Type B pancreatic cell (in vitro differentiated cells): ENCODE results near the gene AOC2. TPM values are rescaled to one million over a fixed set of nuclear protein-coding genes. Genes with fewer than 3 reads are reported as not detected.
"Not testable (repeated sequence)": the region's sequence is repeated elsewhere in the genome, so short reads cannot be mapped to it uniquely, and the experiment has no call there.

Experiments used
- DNase-seq: peaks from one replicate; pipeline ENCODE4 v3.0.0; 2021; ENCODE audit warnings: mixed read lengths; ENCODE audit not compliant: unreplicated experiment; ENCODE audit errors: extremely low spot score
- H3K27ac Mint-ChIP-seq: 2 replicates; pipeline ENCODE4 v1.8.0; 2021; ENCODE audit warnings: mild to moderate bottlenecking, mixed read lengths
- H3K27me3 Mint-ChIP-seq: 2 replicates; pipeline ENCODE4 v1.8.0; 2021; ENCODE audit warnings: mixed read lengths
- H3K36me3 Mint-ChIP-seq: 2 replicates; pipeline ENCODE4 v1.8.0; 2021; ENCODE audit warnings: mixed read lengths
- H3K4me1 Mint-ChIP-seq: one replicate; pipeline ENCODE4 v1.8.0; 2021; ENCODE audit warnings: mixed read lengths; ENCODE audit not compliant: unreplicated experiment
- H3K4me3 Mint-ChIP-seq: 2 replicates; pipeline ENCODE4 v1.8.0; 2021; ENCODE audit warnings: mild to moderate bottlenecking, mixed read lengths
- H3K9me3 Mint-ChIP-seq: 2 replicates; pipeline ENCODE4 v1.8.0; 2021; ENCODE audit warnings: mixed read lengths
- total RNA-seq: library from RNA; stranded (reverse); gene quantifications from 2 replicates; pipeline ENCODE4 v1.2.1, GENCODE V29; 2021; ENCODE audit warnings: low replicate concordance
- TF ChIP-seq, protein P1 (sequence below): fragments of 200-600 bp; sonication (generic); conservative IDR thresholded peaks from 2 replicates; pipeline ENCODE4 v1.5.0; 2021; ENCODE audit warnings: antibody characterized with exemption, mild to moderate bottlenecking

AOC2 gene
- total RNA-seq, 1 donor from 2014 or later, result 2.7 TPM

DNA sequence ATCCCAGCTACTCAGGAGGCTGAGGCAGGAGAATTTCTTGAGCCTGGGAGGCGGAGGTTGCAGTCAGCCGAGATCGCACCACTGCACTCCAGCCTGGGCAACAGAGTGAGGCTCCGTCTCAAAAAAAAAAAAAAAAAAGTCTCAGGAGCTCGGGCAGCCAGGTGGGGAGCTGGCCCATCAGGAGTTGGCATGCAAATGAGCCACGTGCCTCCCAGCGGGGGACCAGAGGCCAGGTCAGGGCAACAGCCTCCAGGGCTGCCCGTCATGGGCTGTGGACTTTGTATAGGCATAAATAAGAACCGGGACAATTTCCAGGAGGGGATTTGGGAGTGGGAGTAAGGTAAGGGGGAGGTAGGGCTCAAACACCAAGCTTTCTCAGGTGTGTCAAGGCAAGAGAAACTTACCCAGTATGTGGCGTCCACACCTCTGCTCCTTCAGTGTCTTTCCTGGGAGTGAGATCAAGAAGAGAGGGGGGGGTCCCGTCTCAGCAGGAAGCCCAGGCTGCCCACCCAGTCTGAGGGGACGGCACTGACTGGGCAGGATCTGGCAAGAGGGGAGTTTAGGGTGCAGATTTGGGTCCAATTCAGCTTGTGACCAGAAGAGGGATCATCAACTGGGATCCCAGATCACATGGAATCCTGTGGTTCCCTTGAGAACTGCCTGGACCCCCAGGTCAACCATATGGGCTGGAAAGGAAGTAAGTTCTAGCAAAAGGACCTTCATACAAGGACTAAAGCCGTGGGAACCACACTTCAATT, 33.9 kb downstream of the AOC2 start:
- no peaks in the 10 kb centered on the region for H3K9me3 Mint-ChIP-seq
- TF ChIP-seq, protein P1, sequence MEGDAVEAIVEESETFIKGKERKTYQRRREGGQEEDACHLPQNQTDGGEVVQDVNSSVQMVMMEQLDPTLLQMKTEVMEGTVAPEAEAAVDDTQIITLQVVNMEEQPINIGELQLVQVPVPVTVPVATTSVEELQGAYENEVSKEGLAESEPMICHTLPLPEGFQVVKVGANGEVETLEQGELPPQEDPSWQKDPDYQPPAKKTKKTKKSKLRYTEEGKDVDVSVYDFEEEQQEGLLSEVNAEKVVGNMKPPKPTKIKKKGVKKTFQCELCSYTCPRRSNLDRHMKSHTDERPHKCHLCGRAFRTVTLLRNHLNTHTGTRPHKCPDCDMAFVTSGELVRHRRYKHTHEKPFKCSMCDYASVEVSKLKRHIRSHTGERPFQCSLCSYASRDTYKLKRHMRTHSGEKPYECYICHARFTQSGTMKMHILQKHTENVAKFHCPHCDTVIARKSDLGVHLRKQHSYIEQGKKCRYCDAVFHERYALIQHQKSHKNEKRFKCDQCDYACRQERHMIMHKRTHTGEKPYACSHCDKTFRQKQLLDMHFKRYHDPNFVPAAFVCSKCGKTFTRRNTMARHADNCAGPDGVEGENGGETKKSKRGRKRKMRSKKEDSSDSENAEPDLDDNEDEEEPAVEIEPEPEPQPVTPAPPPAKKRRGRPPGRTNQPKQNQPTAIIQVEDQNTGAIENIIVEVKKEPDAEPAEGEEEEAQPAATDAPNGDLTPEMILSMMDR, result no peak
- H3K27ac Mint-ChIP-seq, result no peak overlapping the region

DNA sequence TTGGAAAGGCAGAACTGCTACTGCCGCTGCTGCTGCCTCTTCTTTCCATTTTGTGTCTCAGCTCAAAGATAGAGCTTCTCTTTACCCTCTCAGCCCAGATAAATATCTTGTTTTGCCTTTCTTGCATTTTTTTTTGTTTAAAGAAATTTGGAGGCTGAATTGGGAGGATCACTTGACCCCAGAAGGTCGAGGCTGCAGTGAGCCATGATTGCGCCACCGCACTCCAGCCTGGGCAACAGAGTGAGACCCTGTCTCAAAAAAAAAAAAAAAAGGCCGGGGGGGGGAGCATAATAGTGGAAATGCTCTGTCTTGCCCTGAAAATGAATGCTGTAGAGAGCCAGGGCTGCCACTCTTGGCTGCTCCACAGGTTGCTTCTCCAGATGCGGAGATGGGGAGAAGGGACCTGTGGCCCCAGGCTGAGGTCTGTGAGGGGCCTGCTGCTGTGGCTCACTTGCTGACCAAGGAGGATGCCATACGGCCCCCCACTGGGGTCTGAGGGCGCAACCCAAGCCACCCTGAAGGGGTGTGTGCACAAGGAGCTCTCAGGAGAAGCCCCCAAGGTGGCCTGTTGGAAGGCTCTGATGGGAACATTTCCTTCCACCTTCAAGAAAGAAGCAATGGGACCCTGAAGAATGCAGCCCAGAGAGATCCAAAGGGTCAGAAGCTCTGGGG, 34.7 kb downstream of the AOC2 start:
- Mint-ChIP-seq H3K27ac (no peak overlapping the region), H3K36me3 (no peaks in the 10 kb centered on the region), H3K4me1 (no peaks in the 10 kb centered on the region), H3K4me3 (no peak overlapping the region), H3K9me3 (no peaks in the 10 kb centered on the region), H3K27me3 (peaks cover 43% of the 10 kb centered on the region)
- no peak for DNase-seq
- TF ChIP-seq, protein P1, result no peak

More for the DNA sequence above, 33.9 kb downstream of the AOC2 start:
- peaks cover 46% of the 10 kb centered on the region for H3K27me3 Mint-ChIP-seq
- no peak for DNase-seq
- H3K4me1 Mint-ChIP-seq, result no peaks in the 10 kb centered on the region
- H3K4me3 Mint-ChIP-seq, result no peak overlapping the region
- H3K36me3 Mint-ChIP-seq, result no peaks in the 10 kb centered on the region

DNA sequence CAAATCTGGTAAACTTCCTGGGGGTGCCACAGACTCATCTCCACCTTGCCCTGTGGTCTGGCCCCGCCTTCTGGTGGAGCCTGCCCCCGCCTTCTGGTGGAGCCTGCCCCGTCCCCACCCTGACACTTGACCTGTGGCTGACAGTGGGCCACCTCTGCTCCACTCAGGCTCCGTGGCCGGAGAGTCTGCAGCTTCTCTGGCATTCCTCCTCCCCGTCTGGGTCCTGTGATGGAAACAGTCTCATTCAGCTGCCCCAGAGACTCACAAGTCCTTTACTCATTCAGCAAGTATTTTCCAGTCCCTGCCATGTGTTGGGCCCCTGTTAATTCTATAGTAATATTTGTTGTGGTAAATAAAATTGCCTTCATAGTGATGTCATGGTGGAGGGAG, 35.2 kb downstream of the AOC2 start:
- H3K9me3 Mint-ChIP-seq, result no peaks in the 10 kb centered on the region
- no peaks in the 10 kb centered on the region for H3K36me3 Mint-ChIP-seq
- no peak overlapping the region for H3K27ac Mint-ChIP-seq
- TF ChIP-seq, protein P1, result no peak
- H3K4me3 Mint-ChIP-seq, result no peak overlapping the region
- H3K27me3 Mint-ChIP-seq, result peaks cover 43% of the 10 kb centered on the region
- no peaks in the 10 kb centered on the region for H3K4me1 Mint-ChIP-seq
- no peak for DNase-seq

DNA sequence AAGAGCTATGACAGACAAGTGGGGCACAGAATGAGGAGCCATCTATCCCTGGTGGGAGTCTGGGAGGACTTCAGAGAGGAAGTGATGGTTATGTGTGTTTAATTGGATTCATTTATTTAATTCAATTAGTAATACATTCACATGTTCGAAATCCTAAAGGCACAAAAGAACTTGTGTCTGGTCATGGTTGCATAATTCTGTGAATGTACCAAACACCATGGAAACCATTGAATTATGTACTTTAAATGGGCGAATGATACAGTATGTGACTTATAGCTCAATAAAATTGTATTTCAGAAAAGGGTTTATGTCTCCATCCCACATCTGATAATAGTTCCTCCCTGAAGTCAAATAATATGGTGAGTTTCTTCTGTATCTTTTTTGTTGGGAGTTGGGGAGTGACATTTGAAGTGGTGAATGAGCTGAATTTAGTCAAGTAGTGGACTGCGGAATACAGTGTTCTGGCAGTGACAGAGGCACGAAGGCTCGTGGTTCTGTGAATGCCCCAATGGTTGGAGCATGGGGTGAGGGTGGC, 36.5 kb downstream of the AOC2 start:
- no peaks in the 10 kb centered on the region for H3K36me3 Mint-ChIP-seq
- no peaks in the 10 kb centered on the region for H3K9me3 Mint-ChIP-seq
- TF ChIP-seq, protein P1, result no peak
- no peak overlapping the region for H3K4me3 Mint-ChIP-seq
- H3K27me3 Mint-ChIP-seq, result peaks cover 40% of the 10 kb centered on the region
- DNase-seq, result no peak
- H3K4me1 Mint-ChIP-seq, result no peaks in the 10 kb centered on the region
- H3K27ac Mint-ChIP-seq, result no peak overlapping the region

DNA sequence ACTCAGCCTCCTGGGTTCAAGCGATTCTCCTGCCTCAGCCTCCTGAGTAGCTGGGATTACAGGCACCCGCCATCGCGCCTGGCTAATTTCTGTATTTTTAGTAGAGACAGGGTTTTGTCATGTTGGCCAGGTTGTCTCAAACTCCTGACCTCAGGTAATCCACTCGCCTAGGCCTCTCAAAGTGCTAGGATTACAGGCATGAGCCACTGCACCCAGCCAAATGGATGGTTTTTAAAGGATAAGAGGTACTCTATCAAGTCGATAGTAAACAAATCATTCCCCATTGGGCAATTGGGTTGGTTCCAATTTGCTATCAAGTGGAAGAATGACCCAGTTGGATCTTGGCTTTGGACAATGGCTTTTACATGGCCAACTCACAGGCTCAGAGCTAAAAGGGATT, 37.3 kb downstream of the AOC2 start:
- not testable (repeated sequence) for H3K36me3 Mint-ChIP-seq, H3K27ac Mint-ChIP-seq, DNase-seq, H3K4me1 Mint-ChIP-seq, H3K4me3 Mint-ChIP-seq, H3K9me3 Mint-ChIP-seq
- peaks cover 38% of the 10 kb centered on the region for H3K27me3 Mint-ChIP-seq

DNA sequence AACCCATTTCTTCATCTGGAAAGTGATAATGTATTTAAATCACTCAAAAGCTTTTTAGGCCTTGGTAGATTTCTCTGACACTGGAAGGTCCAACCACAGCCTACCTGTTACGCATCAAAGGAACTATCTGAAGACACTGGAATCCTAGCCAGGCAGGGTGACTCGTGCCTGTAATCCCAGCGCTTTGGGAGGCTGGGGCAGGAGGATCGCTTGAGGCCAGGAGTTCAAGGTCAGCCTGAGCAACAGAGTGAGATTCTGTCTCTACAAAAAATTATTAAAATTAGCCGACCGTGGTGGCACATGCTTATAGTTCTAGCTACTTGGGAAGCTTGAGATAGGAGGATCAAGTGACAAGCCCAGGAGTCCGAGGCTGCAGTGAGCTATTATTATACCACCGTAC, 37.8 kb downstream of the AOC2 start:
- DNase-seq, result no peak
- TF ChIP-seq, protein P1, result no peak
- H3K36me3 Mint-ChIP-seq, result no peaks in the 10 kb centered on the region

More for the DNA sequence above, 37.8 kb downstream of the AOC2 start:
- no peaks in the 10 kb centered on the region for H3K4me1 Mint-ChIP-seq
- H3K27ac Mint-ChIP-seq, result no peak overlapping the region
- no peak overlapping the region for H3K4me3 Mint-ChIP-seq
- H3K9me3 Mint-ChIP-seq, result no peaks in the 10 kb centered on the region
- H3K27me3 Mint-ChIP-seq, result peaks cover 34% of the 10 kb centered on the region
